HEK293 (cell line): ENCODE data around the gene HNF1A.
A peak's percentile ranks its signal among the peaks of the same experiment; 100 is the strongest.

Experiments used
- CTCF ChIA-PET: fragments of 350-600 bp; formaldehyde crosslinking; extraction: SDS; loops from one replicate; lab custom pipeline; 2021; ENCODE audit warnings: antibody characterized with exemption; lab: Yijun Ruan, JAX
- POLR2A ChIA-PET: fragments of 300-600 bp; formaldehyde crosslinking; extraction: SDS; loops from one replicate; lab custom pipeline; 2020; ENCODE audit warnings: antibody characterized with exemption, inconsistent platforms; lab: Yijun Ruan, JAX
- H3K27ac ChIP-seq: fragments of 200-500 bp; sonication (Bioruptor generic); 2 replicates; pipeline ENCODE4 v1.5.1; 2014; ENCODE audit warnings: low read depth, low read length, control low read depth, inconsistent platforms; ENCODE audit errors: extremely low read depth
- H3K36me3 ChIP-seq, 2 experiments: fragments of 200-500 bp in 1 of 2; sonication (Bioruptor generic) in 1 of 2; 1 replicate in 1 of 2; 2 replicates in 1 of 2; pipeline ENCODE4 v1.5.1; 2014 to 2017; ENCODE audit warnings: inconsistent platforms in 2 of 2, low read length in 2 of 2; ENCODE audit not compliant: control insufficient read depth in 2 of 2, insufficient read depth in 1 of 2
- H3K4me1 ChIP-seq: fragments of 200-500 bp; sonication (Bioruptor generic); 2 replicates; pipeline ENCODE4 v1.5.1; 2014; ENCODE audit warnings: mild to moderate bottlenecking, low read length, inconsistent platforms; ENCODE audit not compliant: control insufficient read depth, insufficient read depth
- H3K4me3 ChIP-seq: 2 replicates; pipeline ENCODE4 v1.5.1; 2011; ENCODE audit warnings: low read depth, mild to moderate bottlenecking, control low read depth, low read length, moderate library complexity
- H3K9me3 ChIP-seq: fragments of 200-500 bp; sonication (Bioruptor generic); 2 replicates; pipeline ENCODE4 v1.5.1; 2014; ENCODE audit warnings: low read depth, low read length, inconsistent platforms; ENCODE audit not compliant: control insufficient read depth, insufficient read depth
- HIC1 ChIP-seq: fragments of 450-650 bp; formaldehyde crosslinking; IDR thresholded peaks from 2 replicates; pipeline ENCODE4 v1.5.1; 2016; ENCODE audit warnings: missing biosample characterization, missing genetic modification characterization
- SP2 ChIP-seq: fragments of 450-650 bp; formaldehyde crosslinking; IDR thresholded peaks from 2 replicates; pipeline ENCODE4 v1.5.1; 2016; ENCODE audit warnings: missing biosample characterization, missing genetic modification characterization
- WT1 ChIP-seq: fragments of 450-650 bp; formaldehyde crosslinking; IDR thresholded peaks from 2 replicates; pipeline ENCODE4 v1.5.1; 2016; ENCODE audit warnings: missing biosample characterization, missing genetic modification characterization
- ZIC2 ChIP-seq: fragments of 450-650 bp; formaldehyde crosslinking; IDR thresholded peaks from 2 replicates; pipeline ENCODE4 v1.5.1; 2016; ENCODE audit warnings: missing biosample characterization, missing genetic modification characterization
- ZNF10 ChIP-seq: fragments of 450-650 bp; formaldehyde crosslinking; IDR thresholded peaks from 2 replicates; pipeline ENCODE4 v1.5.1; 2017; ENCODE audit warnings: missing biosample characterization, missing genetic modification characterization
- ZNF175 ChIP-seq: fragments of 450-650 bp; formaldehyde crosslinking; IDR thresholded peaks from 2 replicates; pipeline ENCODE4 v1.5.1; 2016; ENCODE audit warnings: missing biosample characterization, missing genetic modification characterization
- ZNF280C ChIP-seq: fragments of 450-650 bp; formaldehyde crosslinking; IDR thresholded peaks from 2 replicates; pipeline ENCODE4 v1.5.1; 2016; ENCODE audit warnings: missing biosample characterization, missing genetic modification characterization
- ZNF311 ChIP-seq: fragments of 450-650 bp; formaldehyde crosslinking; IDR thresholded peaks from 2 replicates; pipeline ENCODE4 v1.5.1; 2017; ENCODE audit warnings: missing biosample characterization, missing genetic modification characterization, borderline replicate concordance
- ZNF335 ChIP-seq: fragments of 450-650 bp; formaldehyde crosslinking; conservative IDR thresholded peaks from 2 replicates; pipeline ENCODE4 v1.5.1; 2016; ENCODE audit warnings: missing biosample characterization, missing genetic modification characterization
- ZNF350 ChIP-seq: fragments of 450-650 bp; formaldehyde crosslinking; IDR thresholded peaks from 2 replicates; pipeline ENCODE4 v1.5.0; 2017; ENCODE audit warnings: missing biosample characterization, mild to moderate bottlenecking, missing genetic modification characterization
- ZNF433 ChIP-seq: fragments of 450-650 bp; formaldehyde crosslinking; IDR thresholded peaks from 2 replicates; pipeline ENCODE4 v1.5.1; 2016; ENCODE audit warnings: missing biosample characterization, missing genetic modification characterization, low read depth
- ZNF501 ChIP-seq: fragments of 450-650 bp; formaldehyde crosslinking; IDR thresholded peaks from 2 replicates; pipeline ENCODE4 v1.5.1; 2016; ENCODE audit warnings: missing biosample characterization, missing genetic modification characterization
- ZNF518A ChIP-seq: fragments of 450-650 bp; formaldehyde crosslinking; conservative IDR thresholded peaks from 2 replicates; pipeline ENCODE4 v1.5.1; 2016; ENCODE audit warnings: low read depth, missing biosample characterization, missing genetic modification characterization
- ZNF548 ChIP-seq: fragments of 450-650 bp; formaldehyde crosslinking; IDR thresholded peaks from 2 replicates; pipeline ENCODE4 v1.5.1; 2016; ENCODE audit warnings: missing biosample characterization, missing genetic modification characterization
- ZNF571 ChIP-seq: fragments of 450-650 bp; formaldehyde crosslinking; IDR thresholded peaks from 2 replicates; pipeline ENCODE4 v1.5.0; 2017; ENCODE audit warnings: missing biosample characterization, missing genetic modification characterization
- ZNF621 ChIP-seq: fragments of 450-650 bp; formaldehyde crosslinking; IDR thresholded peaks from 2 replicates; pipeline ENCODE4 v1.5.1; 2017; ENCODE audit warnings: missing biosample characterization, missing genetic modification characterization
- ZNF660 ChIP-seq: fragments of 450-650 bp; IDR thresholded peaks from 2 replicates; pipeline ENCODE4 v1.5.1; 2018; ENCODE audit warnings: missing biosample characterization, mild to moderate bottlenecking, missing genetic modification characterization
- ZNF791 ChIP-seq: fragments of 450-650 bp; formaldehyde crosslinking; IDR thresholded peaks from 2 replicates; pipeline ENCODE4 v1.5.1; 2016; ENCODE audit warnings: missing biosample characterization, missing genetic modification characterization
- ZNF830 ChIP-seq: fragments of 450-650 bp; IDR thresholded peaks from 2 replicates; pipeline ENCODE4 v1.5.0; 2018; ENCODE audit warnings: missing biosample characterization, missing genetic modification characterization, low read depth, mild to moderate bottlenecking, moderate library complexity
- ZSCAN4 ChIP-seq: fragments of 450-650 bp; formaldehyde crosslinking; IDR thresholded peaks from 2 replicates; pipeline ENCODE4 v1.5.1; 2017; ENCODE audit warnings: missing biosample characterization, missing genetic modification characterization

HNF1A gene

GRCh38 chr12:121000530-121000929, 22.2 kb downstream of the HNF1A start:
- ChIA-PET CTCF (interaction anchor here (1.7 kb wide), 1 partner anchor 29 kb away, joined by 4 read pairs; no protein-coding TSS in a partner anchor), POLR2A (interaction anchor here (0.7 to 1.2 kb wide), 3 partner anchors 9 to 412 kb away, joined by 3 read pairs; no protein-coding TSS in a partner anchor)
- peaks cover 9 to 47% of the 10 kb centered on the region in 2 experiments; a peak in 2 of 3 replicates for H3K36me3 ChIP-seq
- no peaks in the 10 kb centered on the region for H3K9me3 ChIP-seq
- H3K27ac ChIP-seq = no peak overlapping the region
- TF ChIP-seq ZNF571 (tag by site-specific recombination) = no peak
- TF ChIP-seq HIC1 (tag by site-specific recombination) = no peak
- TF ChIP-seq ZNF548 = no peak
- peak; percentile 80; the same call in 1 of the 2 replicates for TF ChIP-seq ZNF10 (tag by site-specific recombination)
- TF ChIP-seq ZNF335 (tag by site-specific recombination) = no peak
- H3K4me3 ChIP-seq = no peak overlapping the region
- H3K4me1 ChIP-seq = no peaks in the 10 kb centered on the region

GRCh38 chr12:121001060-121001459, 22.7 kb downstream of the HNF1A start:
- TF ChIP-seq ZNF518A (tag by site-specific recombination) (no peak), ZSCAN4 (tag by site-specific recombination) (no peak), ZNF433 (tag by site-specific recombination) (no peak), WT1 (tag by site-specific recombination) (no peak), ZNF280C (tag by site-specific recombination) (no peak), ZNF311 (tag by site-specific recombination) (no peak), ZNF501 (no peak), SP2 (tag by site-specific recombination) (no peak), ZNF660 (no peak), ZNF350 (tag by site-specific recombination) (no peak), ZNF830 (no peak), ZIC2 (tag by site-specific recombination) (no peak), ZNF175 (no peak), ZNF791 (tag by site-specific recombination) (no peak), ZNF621 (tag by site-specific recombination) (no peak)
- TF ChIP-seq, all 188 proteins: peak for 0
- ChIA-PET POLR2A (interaction anchor here (0.7 to 1.2 kb wide), 3 partner anchors 18 to 413 kb away, joined by 3 to 6 read pairs (median 3); no protein-coding TSS in a partner anchor), CTCF (interaction anchor here (1.7 kb wide), 1 partner anchor 29 kb away, joined by 4 read pairs; no protein-coding TSS in a partner anchor)
- Histone ChIP-seq H3K9me3 (no peaks in the 10 kb centered on the region), H3K4me3 (no peak overlapping the region), H3K27ac (no peak overlapping the region), H3K4me1 (no peaks in the 10 kb centered on the region), H3K36me3 (peaks cover 15 to 51% of the 10 kb centered on the region in 2 experiments; a peak in 2 of 3 replicates)
